Heart left ventricle (tissue), 16 donors: ENCODE data around the gene CCNJ. TPM values are rescaled to one million over a fixed set of nuclear protein-coding genes. Genes with fewer than 3 reads are reported as not detected.
A peak's percentile ranks its signal among the peaks of the same experiment; 100 is the strongest.

Experiments used
- ATAC-seq, 4 donors: fragments of 200-7000 bp; cut with Tn5 transposase; one replicate each; pipeline ENCODE4 v1.9.1; 2020 to 2022; ENCODE audit warnings: moderate library complexity in 4 of 4, mild to moderate bottlenecking in 3 of 4, moderate number of reproducible peaks in 1 of 4
- DNase-seq, 5 donors: peaks; one replicate each; pipeline ENCODE4 v3.0.0-alpha.2; 2020
- H3K27ac ChIP-seq, 12 donors: fragments of 200-600 bp; sonication (generic) in 4 of 12; one replicate each; pipeline versions ENCODE4 v1.5.0 to v1.8.0; 2016 to 2022; ENCODE audit warnings: mild to moderate bottlenecking in 2 of 12
- H3K27me3 ChIP-seq, 9 donors: fragments of 200-600 bp; sonication (generic) in 2 of 9; one replicate each; pipeline versions ENCODE4 v1.5.1 to v1.8.0; 2016 to 2022; ENCODE audit warnings: mild to moderate bottlenecking in 3 of 9
- H3K36me3 ChIP-seq, 9 donors: fragments of 200-600 bp; sonication (generic) in 2 of 9; one replicate each; pipeline versions ENCODE4 v1.5.0 to v1.8.0; 2018 to 2022; ENCODE audit warnings: mild to moderate bottlenecking in 2 of 9
- H3K4me1 ChIP-seq, 12 donors: fragments of 200-600 bp; sonication (generic) in 4 of 12; one replicate each; pipeline versions ENCODE4 v1.5.0 to v1.8.0; 2016 to 2022; ENCODE audit warnings: mild to moderate bottlenecking in 3 of 12
- H3K4me3 ChIP-seq, 12 donors: fragments of 200-600 bp; sonication (generic) in 4 of 12; one replicate each; pipeline versions ENCODE4 v1.5.0 to v1.8.0; 2017 to 2022; ENCODE audit warnings: mild to moderate bottlenecking in 9 of 12, moderate library complexity in 4 of 12
- H3K9me3 ChIP-seq, 12 donors: fragments of 200-600 bp; sonication (generic) in 4 of 12; one replicate each; pipeline versions ENCODE4 v1.5.0 to v1.8.0; 2016 to 2022; ENCODE audit warnings: mild to moderate bottlenecking in 1 of 12
- CTCF ChIP-seq, 12 donors: fragments of 200-600 bp; sonication (generic) in 4 of 12; IDR thresholded peaks; one replicate each; pipeline versions ENCODE4 v1.5.0 to v1.8.0; 2018 to 2022; ENCODE audit warnings: antibody characterized with exemption in 12 of 12, mild to moderate bottlenecking in 5 of 12
- POLR2A ChIP-seq, 2 donors: fragments of 450-650 bp; IDR thresholded peaks; one replicate each; pipeline ENCODE4 v1.6.1; 2017; ENCODE audit warnings: antibody characterized with exemption in 2 of 2, mild to moderate bottlenecking in 2 of 2, moderate library complexity in 2 of 2
- WGBS, 4 donors: extraction: QIAGEN DNeasy Blood & Tissue Kit in 2 of 4; methylation state at CpG; one replicate each; pipeline versions ENCODE4 v1.1.5 to v1.1.7; 2013 to 2018; 5-methylcytosine and 5-hydroxymethylcytosine counted together
- intact Hi-C, 10 donors: fragments of 100-400 bp; cut with DNase I; formaldehyde crosslinking; loops; one replicate each; pipeline versions ENCODE4 v1.11.1 to v1.14.2; 2022
- polyA plus RNA-seq, 2 donors: library from polyadenylated mRNA; stranded (reverse); fragments of 200-250 nt; gene quantifications; one replicate each; pipeline ENCODE4 v1.2.3, GENCODE V29; 2013
- total RNA-seq, 9 donors: library from RNA; depleted of rRNA in 2 of 9; stranded (reverse); fragments of >200 nt in 2 of 9; fragmentation: NEBNext Ultra II Directional in 3 of 9; extraction: Animal tissue kit (Norgen Biotek cat#: 25700) in 3 of 9; gene quantifications; one replicate each; pipeline versions ENCODE4 v1.1.0 to v1.2.4, GENCODE V29; 2016 to 2023
- donor health status: ischemic (EF 13 %, LVEDD 7.1; RV severe dilation, severe dysfunction).
- donor health status: healthy with polysubstance abuse.
- donor health status: DM: no; HTN: yes; CAD: no.
- donor health status: DM: no; HTN: no; CAD: no.
- donor health status: ischemic (EF 25% LVEDD 6.9; RV normal size, moderate dysfunction).
- donor health status: ischemic (EF 25% LVEDD 5.7; RV mildly dilated, moderate dysfunction).
- donor health status: healthy.
- donor health status: DM: yes; HTN: yes; CAD: no.
- donor health status: ischemic (EF 35%, LVEDD 5.7; RV mildly dilated, moderate dysfunction).
- donor health status: nonischemic (EF 11% LVEDD 7.7; RV severe dilation, severe dysfunction).
- donor health status: DM: yes; HTN: yes; CAD: no.
- donor health status: PGD.
- donor health status: ischemic (EF 29% LVEDD 5.4; RV normal size, mild dysfunction).
- donor health status: nonischemic (EF 23%, LVEDD 6.1; RV moderate dilation, normal function).

Gene CCNJ
- total and polyA plus RNA-seq, 11 donors: 1.3 to 4.0 (median 2.7) TPM

- no peak for DNase-seq
- ATAC-seq: no peak
- H3K27ac ChIP-seq: peak overlapping the region in 1 of 12 donors; percentile 19
- H3K36me3 ChIP-seq: no peaks in the 10 kb centered on the region
- no peak for TF ChIP-seq CTCF (IDR thresholded peaks at IDR 0.05)
- no peak overlapping the region for H3K4me3 ChIP-seq
- H3K9me3 ChIP-seq: no peaks in the 10 kb centered on the region
- no peaks in the 10 kb centered on the region for H3K27me3 ChIP-seq
- intact Hi-C loops: no loop called here
- H3K4me1 ChIP-seq: no peaks in the 10 kb centered on the region
These were observed 20.2 kb upstream of the CCNJ start for GRCh38 chr10:96023168-96023567.

GRCh38 chr10:96025566-96025965 is 17.8 kb upstream of the CCNJ start:
- TF ChIP-seq CTCF (IDR thresholded peaks at IDR 0.05): no peak
- TF ChIP-seq POLR2A (IDR thresholded peaks at IDR 0.05): no peak
- Histone ChIP-seq H3K4me1 (no peaks in the 10 kb centered on the region), H3K27ac (no peak overlapping the region), H3K27me3 (no peaks in the 10 kb centered on the region), H3K4me3 (no peak overlapping the region), H3K36me3 (no peaks in the 10 kb centered on the region), H3K9me3 (no peaks in the 10 kb centered on the region)
- DNase-seq (no peak), ATAC-seq (no peak)
- intact Hi-C loops: no loop called here
- WGBS, 4 donors: 82 to 91% (median 88%) methylated on average over 3 of the region's 3 CpGs

- DNase-seq: no peak
- TF ChIP-seq POLR2A (IDR thresholded peaks at IDR 0.05) (no peak), CTCF (IDR thresholded peaks at IDR 0.05) (no peak)
- Histone ChIP-seq H3K27me3 (no peaks in the 10 kb centered on the region), H3K4me1 (no peaks in the 10 kb centered on the region), H3K27ac (no peak overlapping the region), H3K9me3 (no peaks in the 10 kb centered on the region), H3K4me3 (no peak overlapping the region), H3K36me3 (no peaks in the 10 kb centered on the region)
- 92 to 96% (median 95%) methylated on average over 1 of the region's 1 CpG for WGBS, 4 donors
- no peak for ATAC-seq
- intact Hi-C loops: no loop called here
These were observed 8.8 kb upstream of the CCNJ start for GRCh38 chr10:96034625-96035024.

GRCh38 chr10:96038476-96039387 is 4.7 kb upstream of the CCNJ start:
- H3K27ac ChIP-seq: no peak overlapping the region
- 82 to 87% (median 85%) methylated on average over 4 of the region's 4 CpGs for WGBS, 4 donors
- intact Hi-C loops: no loop called here
- no peak for DNase-seq
- H3K4me3 ChIP-seq: no peak overlapping the region
- no peaks in the 10 kb centered on the region for H3K27me3 ChIP-seq
- H3K9me3 ChIP-seq: no peaks in the 10 kb centered on the region
- no peak for ATAC-seq
- H3K4me1 ChIP-seq: peaks cover 0 to 8% (median 5%) of the 10 kb centered on the region in 12 donors
- no peaks in the 10 kb centered on the region for H3K36me3 ChIP-seq
- TF ChIP-seq CTCF (IDR thresholded peaks at IDR 0.05) (no peak), POLR2A (IDR thresholded peaks at IDR 0.05) (no peak)
